Duodenal mucosa (tissue), 2 donors: Measurements from ENCODE around the gene RAB2B.
"Not testable (repeated sequence)": the region's sequence is repeated elsewhere in the genome, so short reads cannot be mapped to it uniquely, and the experiment has no call there.

Experiments
- H3K27ac ChIP-seq: one replicate; pipeline ENCODE4 v1.7.0; 2013; ENCODE audit warnings: low read depth, low read length
- H3K27me3 ChIP-seq, 2 donors: one replicate each; pipeline ENCODE4 v1.7.0; 2013; ENCODE audit warnings: low read length in 2 of 2, control low read depth in 1 of 2; ENCODE audit not compliant: insufficient read depth in 2 of 2, control insufficient read depth in 1 of 2
- H3K36me3 ChIP-seq, 2 donors: one replicate each; pipeline ENCODE4 v1.7.0; 2013; ENCODE audit warnings: low read length in 2 of 2, control low read depth in 1 of 2; ENCODE audit not compliant: insufficient read depth in 2 of 2, control insufficient read depth in 1 of 2
- H3K4me1 ChIP-seq, 2 donors: one replicate each; pipeline ENCODE4 v1.7.0; 2013; ENCODE audit warnings: low read length in 2 of 2, control low read depth in 1 of 2; ENCODE audit not compliant: insufficient read depth in 2 of 2, control insufficient read depth in 1 of 2
- H3K4me3 ChIP-seq, 2 donors: one replicate each; pipeline ENCODE4 v1.7.0; 2013; ENCODE audit warnings: low read length in 2 of 2, low read depth in 1 of 2
- H3K9ac ChIP-seq, 2 donors: one replicate each; pipeline ENCODE4 v1.7.0; 2013; ENCODE audit warnings: low read length in 2 of 2, low read depth in 1 of 2
- H3K9me3 ChIP-seq, 2 donors: one replicate each; pipeline ENCODE4 v1.7.0; 2013; ENCODE audit warnings: low read length in 2 of 2, control low read depth in 1 of 2; ENCODE audit not compliant: control insufficient read depth in 1 of 2

Gene RAB2B

GRCh38 chr14:21442657-21443056 is 34.1 kb downstream of the RAB2B start:
- H3K36me3 ChIP-seq, H3K9me3 ChIP-seq, H3K4me3 ChIP-seq, H3K9ac ChIP-seq, H3K27ac ChIP-seq, H3K27me3 ChIP-seq, H3K4me1 ChIP-seq: not testable (repeated sequence)

GRCh38 chr14:21440859-21441258 is 35.9 kb downstream of the RAB2B start:
- Histone ChIP-seq H3K27ac (no peak overlapping the region), H3K36me3 (no peaks in the 10 kb centered on the region), H3K9ac (no peak overlapping the region), H3K27me3 (no peaks in the 10 kb centered on the region), H3K9me3 (no peaks in the 10 kb centered on the region), H3K4me3 (no peak overlapping the region), H3K4me1 (peaks cover 10 to 12% of the 10 kb centered on the region in 2 donors)

- Histone ChIP-seq H3K4me3 (peak overlapping the region; percentile 91 to 96), H3K4me1 (peaks cover 10 to 15% of the 10 kb centered on the region in 2 donors), H3K27ac (peak overlapping the region; percentile 77), H3K9ac (peak overlapping the region; percentile 80 to 85), H3K9me3 (no peaks in the 10 kb centered on the region), H3K36me3 (no peaks in the 10 kb centered on the region), H3K27me3 (no peaks in the 10 kb centered on the region)
Observed at GRCh38 chr14:21437063-21437901, 39.5 kb downstream of the RAB2B start.

- peaks cover under 1 to 3% of the 10 kb centered on the region in 2 donors for H3K36me3 ChIP-seq
- H3K9me3 ChIP-seq, result no peaks in the 10 kb centered on the region
- peak overlapping the region; percentile 37 for H3K27ac ChIP-seq
- H3K4me1 ChIP-seq, result peaks cover 10 to 15% of the 10 kb centered on the region in 2 donors
- no peaks in the 10 kb centered on the region for H3K27me3 ChIP-seq
- peak overlapping the region; percentile 91 to 96 for H3K4me3 ChIP-seq
- peak overlapping the region; percentile 73 to 85 for H3K9ac ChIP-seq
Observed at GRCh38 chr14:21436567-21437062, 40.1 kb downstream of the RAB2B start.

- Histone ChIP-seq H3K9me3 (no peaks in the 10 kb centered on the region), H3K36me3 (peaks cover 33 to 56% of the 10 kb centered on the region in 2 donors), H3K27me3 (no peaks in the 10 kb centered on the region), H3K4me1 (peaks cover 3 to 6% of the 10 kb centered on the region in 2 donors), H3K4me3 (no peak overlapping the region), H3K9ac (no peak overlapping the region), H3K27ac (no peak overlapping the region)
Observed at GRCh38 chr14:21431126-21431525, 45.6 kb downstream of the RAB2B start.

GRCh38 chr14:21428930-21429329 is 47.8 kb downstream of the RAB2B start:
- H3K27ac ChIP-seq, result no peak overlapping the region
- peaks cover 48 to 74% of the 10 kb centered on the region in 2 donors for H3K36me3 ChIP-seq
- H3K9me3 ChIP-seq, result no peaks in the 10 kb centered on the region
- no peaks in the 10 kb centered on the region for H3K4me1 ChIP-seq
- no peak overlapping the region for H3K4me3 ChIP-seq
- no peak overlapping the region for H3K9ac ChIP-seq
- H3K27me3 ChIP-seq, result no peaks in the 10 kb centered on the region

- no peaks in the 10 kb centered on the region for H3K27me3 ChIP-seq
- H3K36me3 ChIP-seq, result peaks cover 60 to 93% of the 10 kb centered on the region in 2 donors
Observed at GRCh38 chr14:21426692-21427091, 50.1 kb downstream of the RAB2B start.

GRCh38 chr14:21419528-21419927 is 57.2 kb downstream of the RAB2B start:
- H3K27me3 ChIP-seq, result no peaks in the 10 kb centered on the region
- no peak overlapping the region for H3K9ac ChIP-seq
- H3K9me3 ChIP-seq, result no peaks in the 10 kb centered on the region
- H3K4me1 ChIP-seq, result no peaks in the 10 kb centered on the region
- peaks cover 33 to 58% of the 10 kb centered on the region in 2 donors for H3K36me3 ChIP-seq
- no peak overlapping the region for H3K27ac ChIP-seq
- H3K4me3 ChIP-seq, result no peak overlapping the region

More at GRCh38 chr14:21426692-21427091, 50.1 kb downstream of the RAB2B start:
- Histone ChIP-seq H3K4me1 (no peaks in the 10 kb centered on the region), H3K4me3 (no peak overlapping the region), H3K9me3 (no peaks in the 10 kb centered on the region), H3K27ac (no peak overlapping the region), H3K9ac (no peak overlapping the region)

GRCh38 chr14:21415329-21415728 is 61.4 kb downstream of the RAB2B start:
- peaks cover 41 to 58% of the 10 kb centered on the region in 2 donors for H3K36me3 ChIP-seq
- no peak overlapping the region for H3K9ac ChIP-seq
- no peaks in the 10 kb centered on the region for H3K4me1 ChIP-seq
- H3K27ac ChIP-seq, result no peak overlapping the region
- H3K27me3 ChIP-seq, result no peaks in the 10 kb centered on the region
- H3K4me3 ChIP-seq, result no peak overlapping the region
- no peaks in the 10 kb centered on the region for H3K9me3 ChIP-seq

GRCh38 chr14:21414137-21414631 is 62.6 kb downstream of the RAB2B start:
- H3K9me3 ChIP-seq, result no peaks in the 10 kb centered on the region
- peaks cover 45 to 61% of the 10 kb centered on the region in 2 donors for H3K36me3 ChIP-seq
- H3K4me1 ChIP-seq, result no peaks in the 10 kb centered on the region
- no peak overlapping the region for H3K4me3 ChIP-seq
- no peak overlapping the region for H3K27ac ChIP-seq
- no peaks in the 10 kb centered on the region for H3K27me3 ChIP-seq
- no peak overlapping the region for H3K9ac ChIP-seq
